ENCODE data around the gene SEPSECS.
A peak's percentile ranks its signal among the peaks of the same experiment; 100 is the strongest.

Gene SEPSECS

DNA sequence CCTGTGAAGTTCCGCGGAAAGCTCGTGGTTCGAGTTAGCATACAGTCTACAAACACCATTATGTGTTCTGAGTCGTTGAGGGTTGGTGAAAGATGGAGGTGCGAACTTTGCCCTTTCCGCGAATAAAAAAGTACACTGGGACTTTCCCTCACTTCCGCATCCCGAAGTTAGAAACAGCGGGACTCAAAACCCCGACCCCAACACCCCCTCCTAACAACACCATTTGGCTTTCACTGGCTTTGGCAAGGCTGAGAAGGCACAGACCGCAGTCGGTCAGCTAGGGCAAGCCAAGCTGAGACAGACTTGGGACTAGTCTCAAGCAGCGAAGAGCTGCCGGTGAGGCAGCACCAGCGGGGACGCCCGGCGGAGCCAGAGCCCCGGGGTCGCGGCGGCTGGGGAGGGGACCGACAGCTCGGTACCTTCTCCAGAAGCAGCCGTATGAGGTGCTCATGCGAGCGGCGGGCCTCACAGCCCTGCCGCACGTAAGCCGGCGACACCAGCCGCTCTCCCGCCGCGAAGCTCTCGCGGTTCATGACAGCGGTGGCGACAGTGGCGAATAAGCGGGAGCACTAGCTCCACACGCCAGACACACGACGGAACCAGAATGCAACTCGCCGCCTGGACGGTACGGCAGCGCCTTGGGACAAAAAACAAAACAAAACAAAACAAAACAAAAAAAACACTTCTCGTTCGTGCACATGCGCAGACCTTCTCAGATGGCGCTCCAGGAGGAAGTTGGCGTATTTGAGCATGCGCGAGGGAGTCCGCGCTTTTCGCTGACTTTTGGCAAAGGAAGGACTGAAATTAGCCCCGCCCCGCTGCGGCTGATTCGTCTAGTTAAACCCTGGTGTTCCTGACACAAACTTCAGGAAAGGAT is at the start of gene SEPSECS:
Gene SEPSECS, minus strand, starts transcription at position 613 of the 877 bp plus-strand sequence. Its CDS starts 80 bp downstream, at position 533.
- no CpG with 5 or more reads among the region's 66 CpGs for WGBS (ENCODE audit: insufficient coverage, insufficient read length)
- peak within 1 kb of the TSS; percentile 78 for H3K4me3 ChIP-seq (ENCODE audit: low read length)
- peak; percentile 76 for DNase-seq (ENCODE audit: low read depth, low spot score)
- no peaks in the 10 kb centered on the region for H3K27me3 ChIP-seq (ENCODE audit: control insufficient read depth, insufficient read depth, low read length)
- H3K36me3 ChIP-seq (ENCODE audit: control insufficient read depth, insufficient read depth, low read length): no peaks in the 10 kb centered on the region; the same call in 1 of the 2 replicates
- H3K27ac ChIP-seq (ENCODE audit: low read length): no peak within 1 kb of the TSS
- no peaks in the 10 kb centered on the region for H3K9me3 ChIP-seq (ENCODE audit: control insufficient read depth, insufficient read depth, low read length)
- H3K4me1 ChIP-seq (ENCODE audit: control insufficient read depth, insufficient read depth, low read length): no peaks in the 10 kb centered on the region

DNA sequence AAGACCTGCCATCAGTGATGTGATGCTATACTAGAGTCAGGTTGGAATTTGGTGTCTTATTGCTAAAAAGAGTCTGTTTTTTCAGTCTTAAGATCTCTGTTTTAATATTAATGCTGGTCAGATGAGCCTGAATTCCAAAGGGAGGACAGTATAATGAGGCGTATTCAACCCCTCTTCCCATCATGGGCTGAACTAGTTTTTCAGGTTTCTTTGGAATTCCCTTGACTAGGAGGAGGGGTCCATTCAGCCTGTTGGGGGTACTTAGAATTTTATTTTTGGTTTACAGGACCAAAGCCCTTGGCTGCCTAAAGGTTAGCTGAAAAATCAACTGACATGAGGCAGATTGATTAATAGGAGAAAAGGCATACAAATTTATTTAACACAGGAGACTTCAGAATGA is 49.5 kb upstream of the SEPSECS start:
- Histone ChIP-seq H3K27ac (ENCODE audit: low read length) (no peak overlapping the region), H3K4me1 (ENCODE audit: control insufficient read depth, insufficient read depth, low read length) (no peaks in the 10 kb centered on the region; the same call in 1 of the 2 replicates), H3K27me3 (ENCODE audit: control insufficient read depth, insufficient read depth, low read length) (no peaks in the 10 kb centered on the region), H3K9me3 (ENCODE audit: control insufficient read depth, insufficient read depth, low read length) (no peaks in the 10 kb centered on the region), H3K4me3 (ENCODE audit: low read length) (no peak overlapping the region), H3K36me3 (ENCODE audit: control insufficient read depth, insufficient read depth, low read length) (no peaks in the 10 kb centered on the region)
- no peak for DNase-seq (ENCODE audit: low read depth, low spot score)
- no CpG with 5 or more reads among the region's 1 CpG for WGBS (ENCODE audit: insufficient coverage, insufficient read length)

DNA sequence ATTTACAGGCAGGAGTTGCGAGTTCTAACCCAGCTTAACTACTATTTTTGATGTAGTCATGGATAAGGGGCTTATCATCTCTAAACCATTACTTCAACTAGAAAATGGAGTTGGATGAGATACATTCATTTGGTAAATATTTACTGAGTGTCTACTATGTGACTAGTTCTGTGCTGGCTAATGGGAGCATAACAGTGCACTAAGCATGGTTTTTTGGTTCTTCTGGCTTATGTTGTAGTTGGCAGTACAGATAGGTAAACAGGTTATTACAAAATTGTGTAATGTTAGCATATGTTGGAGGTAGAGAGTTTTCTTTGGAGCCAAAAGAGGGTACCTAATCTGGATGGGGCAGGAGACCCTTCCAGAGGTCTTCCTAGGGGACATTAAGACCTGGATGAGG is 47.7 kb upstream of the SEPSECS start:
- Histone ChIP-seq H3K27me3 (ENCODE audit: control insufficient read depth, insufficient read depth, low read length) (no peaks in the 10 kb centered on the region), H3K9me3 (ENCODE audit: control insufficient read depth, insufficient read depth, low read length) (no peaks in the 10 kb centered on the region), H3K36me3 (ENCODE audit: control insufficient read depth, insufficient read depth, low read length) (no peaks in the 10 kb centered on the region), H3K4me1 (ENCODE audit: control insufficient read depth, insufficient read depth, low read length) (no peaks in the 10 kb centered on the region; the same call in 1 of the 2 replicates), H3K27ac (ENCODE audit: low read length) (no peak overlapping the region), H3K4me3 (ENCODE audit: low read length) (no peak overlapping the region)
- WGBS (ENCODE audit: insufficient coverage, insufficient read length): no CpG with 5 or more reads among the region's 1 CpG
- DNase-seq (ENCODE audit: low read depth, low spot score): no peak

DNA sequence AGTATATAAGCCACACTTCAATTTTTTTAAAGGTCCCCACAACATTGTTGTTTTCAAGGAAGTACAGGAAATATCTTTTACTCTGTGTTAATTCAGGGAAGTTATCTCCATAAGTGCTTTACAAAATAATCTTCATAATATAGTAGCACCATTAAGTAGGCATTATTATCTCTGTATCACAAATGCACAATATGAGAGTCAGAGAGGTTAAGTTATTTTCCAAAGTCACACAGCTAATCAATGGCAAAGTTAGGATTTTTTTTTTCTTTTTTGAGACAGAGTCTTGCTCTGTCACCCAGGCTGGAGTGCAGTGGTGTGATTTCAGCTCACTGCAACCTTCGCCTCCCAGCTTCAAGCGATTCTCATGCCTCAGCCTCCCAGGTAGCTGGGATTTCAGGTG is 38.5 kb upstream of the SEPSECS start:
- H3K4me1 ChIP-seq (ENCODE audit: control insufficient read depth, insufficient read depth, low read length): no peaks in the 10 kb centered on the region
- no peak overlapping the region for H3K27ac ChIP-seq (ENCODE audit: low read length)
- DNase-seq (ENCODE audit: low read depth, low spot score): no peak
- H3K4me3 ChIP-seq (ENCODE audit: low read length): no peak overlapping the region
- H3K36me3 ChIP-seq (ENCODE audit: control insufficient read depth, insufficient read depth, low read length): no peaks in the 10 kb centered on the region
- H3K9me3 ChIP-seq (ENCODE audit: control insufficient read depth, insufficient read depth, low read length): no peaks in the 10 kb centered on the region
- no peaks in the 10 kb centered on the region for H3K27me3 ChIP-seq (ENCODE audit: control insufficient read depth, insufficient read depth, low read length)
- no CpG with 5 or more reads among the region's 2 CpGs for WGBS (ENCODE audit: insufficient coverage, insufficient read length)

DNA sequence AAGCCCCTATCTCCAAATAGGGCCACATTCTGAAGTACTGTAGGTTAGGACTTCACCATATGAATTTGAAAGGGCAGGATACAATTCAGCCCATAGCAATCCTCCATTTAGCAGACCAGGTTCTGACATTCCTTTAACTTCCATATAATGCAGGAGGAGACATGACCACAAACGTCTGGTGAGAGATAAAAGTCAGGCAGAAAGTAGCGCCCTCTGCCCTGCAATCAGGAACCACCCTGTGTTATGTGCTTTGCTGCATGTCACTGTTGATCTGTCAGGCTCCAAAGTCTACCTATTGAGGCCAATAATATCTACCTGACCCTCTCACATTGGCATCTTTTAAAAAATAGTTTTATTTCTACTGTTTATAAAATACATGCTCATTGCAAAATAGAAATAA is 30.2 kb upstream of the SEPSECS start:
- WGBS (ENCODE audit: insufficient coverage, insufficient read length): no CpG with 5 or more reads among the region's 2 CpGs
- Histone ChIP-seq H3K27me3 (ENCODE audit: control insufficient read depth, insufficient read depth, low read length) (no peaks in the 10 kb centered on the region), H3K4me1 (ENCODE audit: control insufficient read depth, insufficient read depth, low read length) (no peaks in the 10 kb centered on the region), H3K9me3 (ENCODE audit: control insufficient read depth, insufficient read depth, low read length) (no peaks in the 10 kb centered on the region), H3K4me3 (ENCODE audit: low read length) (no peak overlapping the region), H3K36me3 (ENCODE audit: control insufficient read depth, insufficient read depth, low read length) (no peaks in the 10 kb centered on the region), H3K27ac (ENCODE audit: low read length) (no peak overlapping the region)
- DNase-seq (ENCODE audit: low read depth, low spot score): no peak

DNA sequence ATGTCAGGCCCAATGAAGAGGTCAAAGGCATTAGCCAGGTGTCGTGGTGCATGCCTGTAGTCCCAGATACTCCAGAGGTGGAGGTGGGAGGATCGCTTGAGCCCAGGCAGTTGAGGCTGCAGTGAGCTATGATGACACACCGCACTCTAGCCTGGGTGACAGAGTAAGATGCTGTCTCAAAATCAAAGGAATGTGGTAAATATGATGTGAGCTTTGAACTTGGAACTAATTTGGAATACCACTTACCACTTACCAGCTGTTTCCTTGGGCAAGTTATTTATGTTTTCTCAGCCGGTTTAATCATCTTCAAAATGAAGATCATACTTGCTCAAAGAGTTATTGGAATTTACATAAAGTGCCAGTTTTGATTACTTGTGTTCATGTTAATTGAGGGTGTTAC is 23.8 kb upstream of the SEPSECS start:
- no peak overlapping the region for H3K27ac ChIP-seq (ENCODE audit: low read length)
- H3K36me3 ChIP-seq (ENCODE audit: control insufficient read depth, insufficient read depth, low read length): no peaks in the 10 kb centered on the region
- no peaks in the 10 kb centered on the region for H3K9me3 ChIP-seq (ENCODE audit: control insufficient read depth, insufficient read depth, low read length)
- no peak for DNase-seq (ENCODE audit: low read depth, low spot score)
- WGBS (ENCODE audit: insufficient coverage, insufficient read length): no CpG with 5 or more reads among the region's 4 CpGs
- H3K4me1 ChIP-seq (ENCODE audit: control insufficient read depth, insufficient read depth, low read length): no peaks in the 10 kb centered on the region
- no peaks in the 10 kb centered on the region for H3K27me3 ChIP-seq (ENCODE audit: control insufficient read depth, insufficient read depth, low read length)
- no peak overlapping the region for H3K4me3 ChIP-seq (ENCODE audit: low read length)

DNA sequence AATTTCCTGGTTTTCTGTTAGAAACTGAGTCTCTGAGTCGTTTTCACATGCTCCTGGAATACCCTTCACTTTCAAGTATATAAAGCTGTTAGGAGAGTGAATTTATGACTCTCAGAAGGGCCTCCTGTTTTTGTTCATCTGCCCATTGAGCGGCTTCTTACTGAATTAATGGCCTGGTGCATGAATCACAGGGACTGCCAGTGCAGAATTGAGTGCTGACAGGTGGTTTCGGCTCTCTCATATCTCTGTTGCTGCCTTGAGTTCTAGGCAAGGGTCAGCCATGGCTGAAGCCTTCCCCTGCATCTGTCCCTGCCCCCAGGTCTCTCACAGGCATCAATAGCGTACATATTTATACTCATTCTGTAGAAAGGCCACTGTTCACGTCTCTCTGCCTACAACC is 22.7 kb upstream of the SEPSECS start:
- WGBS (ENCODE audit: insufficient coverage, insufficient read length): no CpG with 5 or more reads among the region's 5 CpGs
- Histone ChIP-seq H3K4me3 (ENCODE audit: low read length) (no peak overlapping the region), H3K9me3 (ENCODE audit: control insufficient read depth, insufficient read depth, low read length) (no peaks in the 10 kb centered on the region), H3K27me3 (ENCODE audit: control insufficient read depth, insufficient read depth, low read length) (no peaks in the 10 kb centered on the region), H3K36me3 (ENCODE audit: control insufficient read depth, insufficient read depth, low read length) (no peaks in the 10 kb centered on the region), H3K4me1 (ENCODE audit: control insufficient read depth, insufficient read depth, low read length) (no peaks in the 10 kb centered on the region), H3K27ac (ENCODE audit: low read length) (no peak overlapping the region)
- no peak for DNase-seq (ENCODE audit: low read depth, low spot score)

DNA sequence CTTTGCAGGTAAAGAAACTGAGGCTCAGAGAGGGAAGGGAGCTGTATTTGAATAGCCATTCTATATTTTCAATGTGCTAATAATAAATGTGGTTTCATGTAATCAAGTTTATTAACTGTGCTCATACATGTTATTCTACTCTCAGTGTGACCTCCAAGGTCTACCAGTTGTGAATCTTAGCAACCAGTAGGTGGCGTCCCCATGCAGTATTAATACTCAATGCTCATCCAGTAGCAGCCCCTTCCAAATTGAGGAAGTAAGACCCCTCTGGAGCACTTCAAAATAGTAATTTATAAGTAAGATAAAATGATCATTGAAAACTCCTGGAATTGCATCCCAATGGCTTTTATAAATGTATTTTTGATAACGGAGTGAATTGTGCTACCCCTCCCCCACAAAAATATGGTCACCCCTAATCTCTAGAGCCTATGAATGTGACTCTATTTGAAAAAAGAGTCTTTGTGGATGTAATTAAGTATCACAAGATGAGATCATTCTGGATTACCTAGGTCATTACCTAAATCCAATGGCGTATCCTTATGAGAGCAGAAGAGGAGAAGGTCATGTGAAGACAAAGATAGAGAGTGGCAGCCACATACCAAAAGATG is 20.4 kb upstream of the SEPSECS start:
- WGBS (ENCODE audit: insufficient coverage, insufficient read length): no CpG with 5 or more reads among the region's 3 CpGs
- H3K9me3 ChIP-seq (ENCODE audit: control insufficient read depth, insufficient read depth, low read length): no peaks in the 10 kb centered on the region
- H3K4me3 ChIP-seq (ENCODE audit: low read length): no peak overlapping the region
- no peaks in the 10 kb centered on the region for H3K4me1 ChIP-seq (ENCODE audit: control insufficient read depth, insufficient read depth, low read length)
- H3K27me3 ChIP-seq (ENCODE audit: control insufficient read depth, insufficient read depth, low read length): no peaks in the 10 kb centered on the region
- DNase-seq (ENCODE audit: low read depth, low spot score): no peak
- no peak overlapping the region for H3K27ac ChIP-seq (ENCODE audit: low read length)
- H3K36me3 ChIP-seq (ENCODE audit: control insufficient read depth, insufficient read depth, low read length): no peaks in the 10 kb centered on the region

DNA sequence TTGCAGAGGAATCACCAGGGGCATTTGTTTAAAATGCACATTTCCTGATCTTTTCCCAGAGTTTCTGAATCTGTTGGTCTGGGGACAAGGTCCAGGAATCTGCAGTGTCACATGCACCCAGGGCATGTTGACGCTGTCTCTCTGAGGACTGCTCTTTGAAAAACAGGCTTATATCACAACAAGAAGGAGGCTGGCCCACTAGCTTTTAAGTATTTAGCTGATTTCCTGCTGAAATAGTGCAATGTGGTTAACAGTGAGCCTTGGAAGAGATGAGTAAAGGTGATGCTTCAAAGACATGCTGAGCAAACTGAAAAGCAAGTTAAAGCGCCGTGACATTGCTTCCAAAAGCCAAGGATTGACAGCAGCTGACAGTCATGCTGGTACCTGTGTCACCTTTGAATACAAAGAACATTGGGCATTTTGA is 18.6 kb upstream of the SEPSECS start:
- Histone ChIP-seq H3K27ac (ENCODE audit: low read length) (no peak overlapping the region), H3K36me3 (ENCODE audit: control insufficient read depth, insufficient read depth, low read length) (no peaks in the 10 kb centered on the region), H3K4me1 (ENCODE audit: control insufficient read depth, insufficient read depth, low read length) (no peaks in the 10 kb centered on the region), H3K4me3 (ENCODE audit: low read length) (no peak overlapping the region), H3K9me3 (ENCODE audit: control insufficient read depth, insufficient read depth, low read length) (no peaks in the 10 kb centered on the region), H3K27me3 (ENCODE audit: control insufficient read depth, insufficient read depth, low read length) (no peaks in the 10 kb centered on the region)
- no CpG with 5 or more reads among the region's 3 CpGs for WGBS (ENCODE audit: insufficient coverage, insufficient read length)
- DNase-seq (ENCODE audit: low read depth, low spot score): no peak

DNA sequence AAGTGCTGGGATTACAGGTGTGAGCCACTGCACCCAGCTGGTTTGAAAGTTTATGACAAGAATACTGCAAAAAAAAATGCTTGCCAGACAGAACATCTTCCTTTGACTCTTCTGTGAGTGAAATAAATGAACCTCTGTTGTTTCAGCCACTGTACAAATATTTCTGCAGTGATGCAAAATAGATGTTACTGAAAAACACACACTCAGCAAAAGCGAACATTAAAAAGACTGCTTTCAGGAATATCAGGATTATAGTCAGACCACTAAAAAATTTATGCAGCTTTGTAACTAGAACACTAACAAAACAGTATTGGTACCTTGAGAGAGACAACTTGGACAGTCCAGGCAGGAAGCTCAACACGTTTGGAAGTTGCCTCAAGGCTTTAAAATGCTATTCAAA is 16.9 kb upstream of the SEPSECS start:
- Histone ChIP-seq H3K9me3 (ENCODE audit: control insufficient read depth, insufficient read depth, low read length) (no peaks in the 10 kb centered on the region), H3K4me3 (ENCODE audit: low read length) (no peak overlapping the region), H3K36me3 (ENCODE audit: control insufficient read depth, insufficient read depth, low read length) (no peaks in the 10 kb centered on the region), H3K27me3 (ENCODE audit: control insufficient read depth, insufficient read depth, low read length) (no peaks in the 10 kb centered on the region), H3K27ac (ENCODE audit: low read length) (no peak overlapping the region), H3K4me1 (ENCODE audit: control insufficient read depth, insufficient read depth, low read length) (no peaks in the 10 kb centered on the region; the same call in 1 of the 2 replicates)
- WGBS (ENCODE audit: insufficient coverage, insufficient read length): no CpG with 5 or more reads among the region's 2 CpGs
- DNase-seq (ENCODE audit: low read depth, low spot score): no peak

All from iPS DF 6.9 (cell line).